ENCODE results near the gene TPH1. TPM values are rescaled to one million over a fixed set of nuclear protein-coding genes. Genes with fewer than 3 reads are reported as not detected.
"Not testable (repeated sequence)": the region's sequence is repeated elsewhere in the genome, so short reads cannot be mapped to it uniquely, and the experiment has no call there.

TPH1 gene
- total and polyA plus RNA-seq, 10 of the 15 experiments (the other 5 are each of a cell fraction or from before 2014, with no cell fraction given): 0.05 to 0.82 (median 0.29) TPM

GRCh38 chr11:18000760-18001159, 45.3 kb downstream of the TPH1 start:
- no peaks in the 10 kb centered on the region for H4K20me1 ChIP-seq (ENCODE audit: control insufficient read depth, insufficient read depth)
- no peaks in the 10 kb centered on the region for H3K9me3 ChIP-seq (replicated peaks; ENCODE audit: control insufficient read depth, insufficient read depth, low read length)
- no peaks in the 10 kb centered on the region for H3K27me3 ChIP-seq (replicated peaks in 1 of 2; ENCODE audit: control insufficient read depth in 2 of 2, insufficient read depth in 2 of 2, low read length in 1 of 2)
- DNase-seq (ENCODE audit: low read depth, low spot score): no peak
- CTCF ChIA-PET: interaction anchor here (1.0 to 2.2 kb wide), 4 partner anchors 9 to 66 kb away, joined by 3 to 22 read pairs (median 4); partner anchors contain the start of gene SERGEF
- H3K4me3 ChIP-seq: no peak overlapping the region
- peak; percentile 49 for ATAC-seq
- no peak overlapping the region for H3K9ac ChIP-seq (ENCODE audit: control insufficient read depth, insufficient read depth, low read length)
- intact Hi-C loops (cut with micrococcal nuclease; ENCODE audit: unreplicated experiment): no loop called here
- SMC1A ChIA-PET (ENCODE audit: uncharacterized antibody, unreplicated experiment): interaction anchor here (0.6 to 2.9 kb wide), 4 partner anchors 9 to 13 kb away, joined by 3 to 10 read pairs (median 4); no protein-coding TSS in a partner anchor
- WGBS (ENCODE audit: insufficient coverage, insufficient replicate concordance, low lambda C conversion rate, missing lambda C conversion rate): 100% methylated on average over 1 of the region's 1 CpG
- no peaks in the 10 kb centered on the region for H3K79me2 ChIP-seq (ENCODE audit: control insufficient read depth, insufficient read depth, low read length)
- no peak overlapping the region for H2AFZ ChIP-seq (ENCODE audit: control insufficient read depth, low read depth, low read length)
- H3K27ac ChIP-seq (ENCODE audit: control insufficient read depth, insufficient read depth): no peak overlapping the region
- H3K4me2 ChIP-seq (ENCODE audit: control insufficient read depth, insufficient read depth): no peak overlapping the region
- POLR2A ChIA-PET: interaction anchor here (0.9 kb wide), 1 partner anchor 476 kb away, joined by 3 read pairs; no protein-coding TSS in a partner anchor
- in situ Hi-C loops (cut with MboI): no loop called here
- TF ChIP-seq IKZF1 (conservative IDR thresholded peaks at IDR 0.05): no peak
- H3K36me3 ChIP-seq (ENCODE audit: control insufficient read depth in 2 of 2, insufficient read depth in 2 of 2, low read length in 1 of 2): peaks cover 3 to 15% of the 10 kb centered on the region in 2 experiments; a peak in 3 of 4 replicates
- RAD21 ChIA-PET (ENCODE audit: unreplicated experiment): no interaction called here
- FAIRE-seq: no peak
- H3K4me1 ChIP-seq (ENCODE audit: control insufficient read depth, insufficient read depth, low read length): no peaks in the 10 kb centered on the region
- no TSS peak for BruUV-seq (replicated peaks)

GRCh38 chr11:18000128-18000527, 45.9 kb downstream of the TPH1 start:
- H3K4me3 ChIP-seq; H3K9me3 ChIP-seq (replicated peaks; ENCODE audit: control insufficient read depth, insufficient read depth, low read length); H3K4me2 ChIP-seq (ENCODE audit: control insufficient read depth, insufficient read depth); RAD21 ChIA-PET (ENCODE audit: unreplicated experiment); DNase-seq (ENCODE audit: low read depth, low spot score); H3K27me3 ChIP-seq (replicated peaks in 1 of 2; ENCODE audit: control insufficient read depth in 2 of 2, insufficient read depth in 2 of 2, low read length in 1 of 2); H3K27ac ChIP-seq (ENCODE audit: control insufficient read depth, insufficient read depth); BruUV-seq (replicated peaks); in situ Hi-C loops (cut with MboI); H3K79me2 ChIP-seq (ENCODE audit: control insufficient read depth, insufficient read depth, low read length); ATAC-seq; H3K4me1 ChIP-seq (ENCODE audit: control insufficient read depth, insufficient read depth, low read length); FAIRE-seq; H2AFZ ChIP-seq (ENCODE audit: control insufficient read depth, low read depth, low read length); H3K9ac ChIP-seq (ENCODE audit: control insufficient read depth, insufficient read depth, low read length); intact Hi-C loops (cut with micrococcal nuclease; ENCODE audit: unreplicated experiment); H4K20me1 ChIP-seq (ENCODE audit: control insufficient read depth, insufficient read depth): not testable (repeated sequence)
- H3K36me3 ChIP-seq (ENCODE audit: control insufficient read depth in 2 of 2, insufficient read depth in 2 of 2, low read length in 1 of 2): peaks cover under 1 to 13% of the 10 kb centered on the region in 2 experiments
- POLR2A ChIA-PET: interaction anchor here (0.9 kb wide), 1 partner anchor 475 kb away, joined by 3 read pairs; no protein-coding TSS in a partner anchor
- CTCF ChIA-PET: interaction anchor here (1.0 to 2.2 kb wide), 4 partner anchors 8 to 67 kb away, joined by 3 to 22 read pairs (median 6); partner anchors contain the start of gene SERGEF
- SMC1A ChIA-PET (ENCODE audit: uncharacterized antibody, unreplicated experiment): interaction anchor here (0.6 to 1.8 kb wide), 2 partner anchors 9 to 10 kb away, joined by 3 to 5 read pairs; no protein-coding TSS in a partner anchor
- WGBS (ENCODE audit: insufficient coverage, insufficient replicate concordance, low lambda C conversion rate, missing lambda C conversion rate): 95% methylated on average over 4 of the region's 4 CpGs

Other genes starting within 250 kb of the TPH1 start
- 25.5 and 29.9 TPM in 2 replicates for gene SERGEF, start 33.2 kb downstream of the TPH1 start, total RNA-seq (2014; rRNA removed)
- 26.1 and 29.0 TPM in 2 replicates for gene SERGEF, start 33.2 kb downstream of the TPH1 start, total RNA-seq (2014; rRNA removed; fragmentation: Illumina TruSeq; extraction: Trizol)
- gene SERGEF, start 33.2 kb downstream of the TPH1 start, total RNA-seq (2021): 27.8 and 28.8 TPM in 2 replicates
- gene SERGEF, start 33.2 kb downstream of the TPH1 start, polyA plus RNA-seq (2011; rRNA removed): 21.1 and 22.8 TPM in 2 replicates
- gene SERGEF, start 33.2 kb downstream of the TPH1 start, polyA plus RNA-seq (2014; fragmentation: Illumina TruSeq; extraction: Trizol): 17.6 and 21.3 TPM in 2 replicates
- 10 to 100 TPM; 14.6 to 25.6 TPM for gene SERGEF, start 33.2 kb downstream of the TPH1 start, polyA plus RNA-seq (2014; fragmentation: Nextera tagmentation; extraction: Ambion mirVana)
- gene SERGEF, start 33.2 kb downstream of the TPH1 start, polyA plus RNA-seq (2014; rRNA removed): 17.7 and 18.7 TPM in 2 replicates
- 10 to 100 TPM; 21.6 to 22.0 TPM for gene SERGEF, start 33.2 kb downstream of the TPH1 start, polyA plus RNA-seq (2016; fragmentation: Nextera tagmentation; extraction: Ambion mirVana)
- gene SAAL1, start 59.8 kb upstream of the TPH1 start, total RNA-seq (2014; rRNA removed): 30.1 and 33.8 TPM in 2 replicates
- gene SAAL1, start 59.8 kb upstream of the TPH1 start, total RNA-seq (2014; rRNA removed; fragmentation: Illumina TruSeq; extraction: Trizol): 45.7 and 49.6 TPM in 2 replicates
- gene SAAL1, start 59.8 kb upstream of the TPH1 start, total RNA-seq (2021): 26.3 and 27.0 TPM in 2 replicates
- 38.1 and 51.0 TPM in 2 replicates for gene SAAL1, start 59.8 kb upstream of the TPH1 start, polyA plus RNA-seq (2011; rRNA removed)
- 51.6 and 54.9 TPM in 2 replicates for gene SAAL1, start 59.8 kb upstream of the TPH1 start, polyA plus RNA-seq (2014; fragmentation: Illumina TruSeq; extraction: Trizol)
- 10 to 100 TPM; 35.1 to 49.5 TPM for gene SAAL1, start 59.8 kb upstream of the TPH1 start, polyA plus RNA-seq (2014; fragmentation: Nextera tagmentation; extraction: Ambion mirVana)
- 28.7 and 36.6 TPM in 2 replicates for gene SAAL1, start 59.8 kb upstream of the TPH1 start, polyA plus RNA-seq (2014; rRNA removed)
- 10 to 100 TPM; 57.5 to 59.4 TPM for gene SAAL1, start 59.8 kb upstream of the TPH1 start, polyA plus RNA-seq (2016; fragmentation: Nextera tagmentation; extraction: Ambion mirVana)
- not detected in 2 replicates for gene MRGPRX3, start 86.3 kb upstream of the TPH1 start, total RNA-seq (2014; rRNA removed)
- gene MRGPRX3, start 86.3 kb upstream of the TPH1 start, total RNA-seq (2014; rRNA removed; fragmentation: Illumina TruSeq; extraction: Trizol): not detected in 2 replicates
- not detected in 2 replicates for gene MRGPRX3, start 86.3 kb upstream of the TPH1 start, total RNA-seq (2021)
- not detected in 2 replicates for gene MRGPRX3, start 86.3 kb upstream of the TPH1 start, polyA plus RNA-seq (2011; rRNA removed)
- gene MRGPRX3, start 86.3 kb upstream of the TPH1 start, polyA plus RNA-seq (2014; fragmentation: Illumina TruSeq; extraction: Trizol): not detected in 2 replicates
- gene MRGPRX3, start 86.3 kb upstream of the TPH1 start, polyA plus RNA-seq (2014; fragmentation: Nextera tagmentation; extraction: Ambion mirVana): not detected
- not detected in 2 replicates for gene MRGPRX3, start 86.3 kb upstream of the TPH1 start, polyA plus RNA-seq (2014; rRNA removed)
- gene MRGPRX3, start 86.3 kb upstream of the TPH1 start, polyA plus RNA-seq (2016; fragmentation: Nextera tagmentation; extraction: Ambion mirVana): not detected
- gene MRGPRX4, start 126.6 kb upstream of the TPH1 start, total RNA-seq (2014; rRNA removed): not detected in 2 replicates
- not detected in 2 replicates for gene MRGPRX4, start 126.6 kb upstream of the TPH1 start, total RNA-seq (2014; rRNA removed; fragmentation: Illumina TruSeq; extraction: Trizol)
- gene MRGPRX4, start 126.6 kb upstream of the TPH1 start, total RNA-seq (2021): not detected in 2 replicates
- not detected in 2 replicates for gene MRGPRX4, start 126.6 kb upstream of the TPH1 start, polyA plus RNA-seq (2011; rRNA removed)
- not detected in 2 replicates for gene MRGPRX4, start 126.6 kb upstream of the TPH1 start, polyA plus RNA-seq (2014; fragmentation: Illumina TruSeq; extraction: Trizol)
- gene MRGPRX4, start 126.6 kb upstream of the TPH1 start, polyA plus RNA-seq (2014; fragmentation: Nextera tagmentation; extraction: Ambion mirVana): not detected
- gene MRGPRX4, start 126.6 kb upstream of the TPH1 start, polyA plus RNA-seq (2014; rRNA removed): not detected in 2 replicates
- gene MRGPRX4, start 126.6 kb upstream of the TPH1 start, polyA plus RNA-seq (2016; fragmentation: Nextera tagmentation; extraction: Ambion mirVana): not detected
- gene SAA4, start 190.5 kb upstream of the TPH1 start, total RNA-seq (2014; rRNA removed): not detected in 2 replicates
- not detected in 2 replicates for gene SAA4, start 190.5 kb upstream of the TPH1 start, total RNA-seq (2014; rRNA removed; fragmentation: Illumina TruSeq; extraction: Trizol)
- not detected in 2 replicates for gene SAA4, start 190.5 kb upstream of the TPH1 start, total RNA-seq (2021)
- not detected in 2 replicates for gene SAA4, start 190.5 kb upstream of the TPH1 start, polyA plus RNA-seq (2011; rRNA removed)
- gene SAA4, start 190.5 kb upstream of the TPH1 start, polyA plus RNA-seq (2014; fragmentation: Illumina TruSeq; extraction: Trizol): not detected in 2 replicates
- not detected for gene SAA4, start 190.5 kb upstream of the TPH1 start, polyA plus RNA-seq (2014; fragmentation: Nextera tagmentation; extraction: Ambion mirVana)
- gene SAA4, start 190.5 kb upstream of the TPH1 start, polyA plus RNA-seq (2014; rRNA removed): not detected in 2 replicates
- gene SAA4, start 190.5 kb upstream of the TPH1 start, polyA plus RNA-seq (2016; fragmentation: Nextera tagmentation; extraction: Ambion mirVana): not detected
- 0.38 and 0.45 TPM in 2 replicates for gene SAA2, start 202.4 kb upstream of the TPH1 start, total RNA-seq (2014; rRNA removed)
- gene SAA2, start 202.4 kb upstream of the TPH1 start, total RNA-seq (2014; rRNA removed; fragmentation: Illumina TruSeq; extraction: Trizol): 0.18 TPM in 1 of 2 replicates, not detected in the other
- gene SAA2, start 202.4 kb upstream of the TPH1 start, total RNA-seq (2021): 4.1 and 5.7 TPM in 2 replicates
- gene SAA2, start 202.4 kb upstream of the TPH1 start, polyA plus RNA-seq (2011; rRNA removed): 0.20 and 0.24 TPM in 2 replicates
- gene SAA2, start 202.4 kb upstream of the TPH1 start, polyA plus RNA-seq (2014; fragmentation: Illumina TruSeq; extraction: Trizol): 0.32 TPM in 1 of 2 replicates, not detected in the other
- under 1 TPM in 1 of 2 experiments, not detected in 1; 0.24 TPM for gene SAA2, start 202.4 kb upstream of the TPH1 start, polyA plus RNA-seq (2014; fragmentation: Nextera tagmentation; extraction: Ambion mirVana)
- 0.08 and 0.24 TPM in 2 replicates for gene SAA2, start 202.4 kb upstream of the TPH1 start, polyA plus RNA-seq (2014; rRNA removed)
- under 1 TPM in 1 of 2 experiments, not detected in 1; 0.32 TPM for gene SAA2, start 202.4 kb upstream of the TPH1 start, polyA plus RNA-seq (2016; fragmentation: Nextera tagmentation; extraction: Ambion mirVana)
- gene SAA1, start 220.0 kb upstream of the TPH1 start, total RNA-seq (2014; rRNA removed): not detected in 2 replicates
- gene SAA1, start 220.0 kb upstream of the TPH1 start, total RNA-seq (2014; rRNA removed; fragmentation: Illumina TruSeq; extraction: Trizol): not detected in 2 replicates
- gene SAA1, start 220.0 kb upstream of the TPH1 start, total RNA-seq (2021): 5.5 and 6.9 TPM in 2 replicates
- not detected in 2 replicates for gene SAA1, start 220.0 kb upstream of the TPH1 start, polyA plus RNA-seq (2011; rRNA removed)
- gene SAA1, start 220.0 kb upstream of the TPH1 start, polyA plus RNA-seq (2014; fragmentation: Illumina TruSeq; extraction: Trizol): not detected in 2 replicates
- not detected for gene SAA1, start 220.0 kb upstream of the TPH1 start, polyA plus RNA-seq (2014; fragmentation: Nextera tagmentation; extraction: Ambion mirVana)
- gene SAA1, start 220.0 kb upstream of the TPH1 start, polyA plus RNA-seq (2014; rRNA removed): not detected in 2 replicates
- under 1 TPM in 1 of 2 experiments, not detected in 1; 0.36 TPM for gene SAA1, start 220.0 kb upstream of the TPH1 start, polyA plus RNA-seq (2016; fragmentation: Nextera tagmentation; extraction: Ambion mirVana)